Liver (tissue), 10 donors: ENCODE results near the gene SLC36A1. TPM values are rescaled to one million over a fixed set of nuclear protein-coding genes. Genes with fewer than 3 reads are reported as not detected.

Source experiments
- DNase-seq: peaks from one replicate; pipeline ENCODE4 v3.0.0-alpha.2; 2017; ENCODE audit warnings: low spot score
- H3K27ac ChIP-seq, 2 donors: one replicate each; pipeline ENCODE4 v1.7.0; 2013; ENCODE audit warnings: inconsistent platforms in 2 of 2, low read length in 2 of 2, control low read depth in 1 of 2, low read depth in 1 of 2, mild to moderate bottlenecking in 1 of 2
- H3K27me3 ChIP-seq, 4 donors: one replicate each; pipeline versions ENCODE4 v1.6.1 to v1.7.0; 2013; ENCODE audit warnings: low read length in 3 of 4, inconsistent platforms in 1 of 4, mild to moderate bottlenecking in 1 of 4, moderate library complexity in 1 of 4; ENCODE audit not compliant: control insufficient read depth in 4 of 4, insufficient read depth in 4 of 4
- H3K36me3 ChIP-seq, 4 donors: one replicate each; pipeline versions ENCODE4 v1.6.1 to v1.7.0; 2013; ENCODE audit warnings: low read length in 3 of 4, mild to moderate bottlenecking in 3 of 4, low read depth in 1 of 4, moderate library complexity in 1 of 4; ENCODE audit not compliant: control insufficient read depth in 4 of 4, insufficient read depth in 3 of 4
- H3K4me1 ChIP-seq, 4 donors: one replicate each; pipeline versions ENCODE4 v1.6.1 to v1.7.0; 2013; ENCODE audit warnings: low read length in 3 of 4, mild to moderate bottlenecking in 3 of 4, moderate library complexity in 1 of 4; ENCODE audit not compliant: control insufficient read depth in 4 of 4, insufficient read depth in 4 of 4
- H3K4me3 ChIP-seq, 3 donors: one replicate each; pipeline versions ENCODE4 v1.6.1 to v1.7.0; 2013; ENCODE audit warnings: low read length in 3 of 3, control low read depth in 1 of 3, low read depth in 1 of 3, mild to moderate bottlenecking in 1 of 3
- H3K9ac ChIP-seq, 2 donors: one replicate each; pipeline ENCODE4 v1.7.0; 2013; ENCODE audit warnings: low read length in 2 of 2, mild to moderate bottlenecking in 2 of 2, moderate library complexity in 2 of 2, control low read depth in 1 of 2, low read depth in 1 of 2
- H3K9me3 ChIP-seq, 4 donors: one replicate each; pipeline versions ENCODE4 v1.6.1 to v1.7.0; 2013; ENCODE audit warnings: low read length in 3 of 4; ENCODE audit not compliant: control insufficient read depth in 4 of 4
- FOXA2 ChIP-seq: IDR thresholded peaks from 2 replicates; pipeline ENCODE4 v1.6.1; 2016; ENCODE audit warnings: antibody characterized with exemption
- GABPA ChIP-seq, 2 donors: IDR thresholded peaks in 1 of 2; conservative IDR thresholded peaks in 1 of 2; 2 replicates each; pipeline ENCODE4 v1.6.1; 2016; ENCODE audit warnings: antibody characterized with exemption in 2 of 2, mild to moderate bottlenecking in 1 of 2, moderate library complexity in 1 of 2
- HNF4A ChIP-seq, 2 donors: conservative IDR thresholded peaks; 2 replicates each; pipeline ENCODE4 v1.6.1; 2016; ENCODE audit warnings: antibody characterized with exemption in 2 of 2, mild to moderate bottlenecking in 2 of 2
- HNF4G ChIP-seq: IDR thresholded peaks from 2 replicates; pipeline ENCODE4 v1.6.1; 2016; ENCODE audit warnings: antibody characterized with exemption
- JUND ChIP-seq, 2 donors: IDR thresholded peaks; 2 replicates each; pipeline ENCODE4 v1.6.1; 2016; ENCODE audit warnings: antibody characterized with exemption in 2 of 2
- NR2F2 ChIP-seq: IDR thresholded peaks from 2 replicates; pipeline ENCODE4 v1.6.1; 2016; ENCODE audit warnings: antibody characterized with exemption
- RAD21 ChIP-seq, 2 donors: IDR thresholded peaks; 2 replicates each; pipeline ENCODE4 v1.6.1; 2016; ENCODE audit warnings: antibody characterized with exemption in 2 of 2, mild to moderate bottlenecking in 2 of 2
- RXRA ChIP-seq, 2 donors: IDR thresholded peaks; 2 replicates each; pipeline ENCODE4 v1.6.1; 2017 to 2018; ENCODE audit warnings: antibody characterized with exemption in 2 of 2, mild to moderate bottlenecking in 1 of 2
- SP1 ChIP-seq: IDR thresholded peaks from 2 replicates; pipeline ENCODE4 v1.6.1; 2018; ENCODE audit warnings: antibody characterized with exemption, mild to moderate bottlenecking
- TAF1 ChIP-seq: conservative IDR thresholded peaks from 2 replicates; pipeline ENCODE4 v1.6.1; 2016; ENCODE audit warnings: antibody characterized with exemption, mild to moderate bottlenecking
- YY1 ChIP-seq: IDR thresholded peaks from 2 replicates; pipeline ENCODE4 v1.6.1; 2016; ENCODE audit warnings: antibody characterized with exemption, mild to moderate bottlenecking
- ZBTB33 ChIP-seq: IDR thresholded peaks from 2 replicates; pipeline ENCODE4 v1.6.1; 2016; ENCODE audit warnings: antibody characterized with exemption
- WGBS: extraction: QIAGEN DNeasy Blood & Tissue Kit; methylation state at CpG from one replicate; pipeline ENCODE4 v1.1.7; 2013; 5-methylcytosine and 5-hydroxymethylcytosine counted together
- polyA plus RNA-seq, 2 donors: library from polyadenylated mRNA; stranded (reverse) in 1 of 2; unstranded in 1 of 2; fragments of 200-250 nt in 1 of 2; fragments of >200 nt in 1 of 2; fragmentation: Nextera tagmentation in 1 of 2; extraction: Ambion mirVana in 1 of 2; gene quantifications; one replicate each; pipeline versions ENCODE4 v1.2.1 to v1.2.3, GENCODE V29; 2013 to 2015
- small RNA-seq: library from RNA; depleted of rRNA; stranded (forward); fragments of <200 nt; gene quantifications from one replicate; pipeline ENCODE3, GENCODE V24; 2014
- total RNA-seq, 2 donors: library from RNA; depleted of rRNA; stranded (reverse); fragments of >200 nt; gene quantifications; one replicate each; pipeline ENCODE4 v1.2.3, GENCODE V29; 2014
- TF ChIP-seq, protein P1 (sequence below): fragments of 150-350 bp; IDR thresholded peaks from 2 replicates; pipeline ENCODE4 v1.5.1; 2017; ENCODE audit warnings: improper control_type of control experiment, low read depth, low read length; ENCODE audit not compliant: missing input control
- TF ChIP-seq, protein P2 (sequence below): IDR thresholded peaks from 2 replicates; pipeline ENCODE4 v1.6.1; 2016; ENCODE audit warnings: antibody characterized with exemption, mild to moderate bottlenecking
- donor health status: healthy.
- donor health status: healthy.
- donor health status: healthy.
- donor health status: healthy.
- donor health status: healthy.

SLC36A1 gene
- total and polyA plus RNA-seq, 4 donors, result 1.6 to 18.8 (median 3.4) TPM

DNA sequence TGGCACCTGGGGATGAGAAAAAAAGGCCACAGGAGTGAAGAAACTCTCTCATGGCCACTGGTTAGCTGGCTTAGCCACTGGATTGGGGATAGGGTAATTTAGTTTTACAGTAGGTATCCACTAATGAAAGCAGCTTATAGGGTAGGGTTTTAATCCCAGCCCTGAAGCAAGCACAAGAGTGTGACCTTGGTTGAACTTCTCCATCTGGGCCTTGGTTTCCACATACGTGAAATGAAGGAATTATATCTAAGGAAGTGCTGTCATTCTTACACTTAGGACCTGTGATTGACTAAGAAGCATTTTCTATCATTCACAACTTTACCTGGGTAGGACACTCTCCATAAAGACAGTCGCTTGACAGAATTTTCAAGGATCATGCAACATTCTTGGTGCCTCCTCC, 94.2 kb downstream of the SLC36A1 start:
- WGBS, result 86% methylated on average over 2 of the region's 2 CpGs
- Histone ChIP-seq H3K27me3 (no peaks in the 10 kb centered on the region), H3K27ac (no peak overlapping the region), H3K4me3 (no peak overlapping the region), H3K36me3 (no peaks in the 10 kb centered on the region), H3K9ac (no peak overlapping the region), H3K4me1 (no peaks in the 10 kb centered on the region), H3K9me3 (no peaks in the 10 kb centered on the region)
- no peak for DNase-seq
- TF ChIP-seq HNF4G, result no peak
- TF ChIP-seq ZBTB33, result no peak
- no peak for TF ChIP-seq HNF4A (conservative IDR thresholded peaks at IDR 0.05)
- TF ChIP-seq, protein P1, sequence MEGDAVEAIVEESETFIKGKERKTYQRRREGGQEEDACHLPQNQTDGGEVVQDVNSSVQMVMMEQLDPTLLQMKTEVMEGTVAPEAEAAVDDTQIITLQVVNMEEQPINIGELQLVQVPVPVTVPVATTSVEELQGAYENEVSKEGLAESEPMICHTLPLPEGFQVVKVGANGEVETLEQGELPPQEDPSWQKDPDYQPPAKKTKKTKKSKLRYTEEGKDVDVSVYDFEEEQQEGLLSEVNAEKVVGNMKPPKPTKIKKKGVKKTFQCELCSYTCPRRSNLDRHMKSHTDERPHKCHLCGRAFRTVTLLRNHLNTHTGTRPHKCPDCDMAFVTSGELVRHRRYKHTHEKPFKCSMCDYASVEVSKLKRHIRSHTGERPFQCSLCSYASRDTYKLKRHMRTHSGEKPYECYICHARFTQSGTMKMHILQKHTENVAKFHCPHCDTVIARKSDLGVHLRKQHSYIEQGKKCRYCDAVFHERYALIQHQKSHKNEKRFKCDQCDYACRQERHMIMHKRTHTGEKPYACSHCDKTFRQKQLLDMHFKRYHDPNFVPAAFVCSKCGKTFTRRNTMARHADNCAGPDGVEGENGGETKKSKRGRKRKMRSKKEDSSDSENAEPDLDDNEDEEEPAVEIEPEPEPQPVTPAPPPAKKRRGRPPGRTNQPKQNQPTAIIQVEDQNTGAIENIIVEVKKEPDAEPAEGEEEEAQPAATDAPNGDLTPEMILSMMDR, result no peak
- TF ChIP-seq GABPA (IDR thresholded peaks at IDR 0.05 in 1 of 2, conservative IDR thresholded peaks at IDR 0.05 in 1 of 2), result no peak
- no peak for TF ChIP-seq RAD21 (IDR thresholded peaks at IDR 0.05)
- no peak for TF ChIP-seq SP1
- TF ChIP-seq YY1, result no peak
- no peak for TF ChIP-seq NR2F2
- no peak for TF ChIP-seq JUND (IDR thresholded peaks at IDR 0.05)
- TF ChIP-seq RXRA (IDR thresholded peaks at IDR 0.05), result no peak
- TF ChIP-seq, protein P2, sequence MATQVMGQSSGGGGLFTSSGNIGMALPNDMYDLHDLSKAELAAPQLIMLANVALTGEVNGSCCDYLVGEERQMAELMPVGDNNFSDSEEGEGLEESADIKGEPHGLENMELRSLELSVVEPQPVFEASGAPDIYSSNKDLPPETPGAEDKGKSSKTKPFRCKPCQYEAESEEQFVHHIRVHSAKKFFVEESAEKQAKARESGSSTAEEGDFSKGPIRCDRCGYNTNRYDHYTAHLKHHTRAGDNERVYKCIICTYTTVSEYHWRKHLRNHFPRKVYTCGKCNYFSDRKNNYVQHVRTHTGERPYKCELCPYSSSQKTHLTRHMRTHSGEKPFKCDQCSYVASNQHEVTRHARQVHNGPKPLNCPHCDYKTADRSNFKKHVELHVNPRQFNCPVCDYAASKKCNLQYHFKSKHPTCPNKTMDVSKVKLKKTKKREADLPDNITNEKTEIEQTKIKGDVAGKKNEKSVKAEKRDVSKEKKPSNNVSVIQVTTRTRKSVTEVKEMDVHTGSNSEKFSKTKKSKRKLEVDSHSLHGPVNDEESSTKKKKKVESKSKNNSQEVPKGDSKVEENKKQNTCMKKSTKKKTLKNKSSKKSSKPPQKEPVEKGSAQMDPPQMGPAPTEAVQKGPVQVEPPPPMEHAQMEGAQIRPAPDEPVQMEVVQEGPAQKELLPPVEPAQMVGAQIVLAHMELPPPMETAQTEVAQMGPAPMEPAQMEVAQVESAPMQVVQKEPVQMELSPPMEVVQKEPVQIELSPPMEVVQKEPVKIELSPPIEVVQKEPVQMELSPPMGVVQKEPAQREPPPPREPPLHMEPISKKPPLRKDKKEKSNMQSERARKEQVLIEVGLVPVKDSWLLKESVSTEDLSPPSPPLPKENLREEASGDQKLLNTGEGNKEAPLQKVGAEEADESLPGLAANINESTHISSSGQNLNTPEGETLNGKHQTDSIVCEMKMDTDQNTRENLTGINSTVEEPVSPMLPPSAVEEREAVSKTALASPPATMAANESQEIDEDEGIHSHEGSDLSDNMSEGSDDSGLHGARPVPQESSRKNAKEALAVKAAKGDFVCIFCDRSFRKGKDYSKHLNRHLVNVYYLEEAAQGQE, result no peak
- no peak for TF ChIP-seq TAF1
- no peak for TF ChIP-seq FOXA2

Small RNA genes lying within 50 kb of the gene (small RNA-seq; reads per million reads assigned to genes)
- gene MIR6499, result not detected
- not detected for gene RNA5SP197

Other genes starting within 250 kb of the SLC36A1 start
- 10 to 100 TPM; 11.9 to 21.8 TPM for gene CCDC69, start 223.5 kb upstream of the SLC36A1 start, total RNA-seq
- 10 to 100 TPM; 14.2 to 28.6 TPM for gene CCDC69, start 223.5 kb upstream of the SLC36A1 start, polyA plus RNA-seq
- 10 to 100 TPM; 11.2 to 14.5 TPM for gene GM2A, start 194.4 kb upstream of the SLC36A1 start, total RNA-seq
- gene GM2A, start 194.4 kb upstream of the SLC36A1 start, polyA plus RNA-seq, result 1 to 10 TPM; 4.1 to 9.9 TPM
- gene SLC36A3, start 143.8 kb upstream of the SLC36A1 start, total RNA-seq, result not detected
- gene SLC36A3, start 143.8 kb upstream of the SLC36A1 start, polyA plus RNA-seq, result not detected
- not detected for gene SLC36A2, start 100.0 kb upstream of the SLC36A1 start, total RNA-seq
- not detected for gene SLC36A2, start 100.0 kb upstream of the SLC36A1 start, polyA plus RNA-seq
- under 1 TPM in 1 of 2 donors, not detected in 1; under 0.01 TPM for gene FAT2, start 143.7 kb downstream of the SLC36A1 start, total RNA-seq
- gene FAT2, start 143.7 kb downstream of the SLC36A1 start, polyA plus RNA-seq, result under 1 TPM in 1 of 2 donors, not detected in 1; 0.07 TPM
- gene SPARC, start 239.3 kb downstream of the SLC36A1 start, total RNA-seq, result 100 to 1,000 TPM in 1 of 2 donors, 10 to 100 TPM in 1; 96.6 to 116 TPM
- gene SPARC, start 239.3 kb downstream of the SLC36A1 start, polyA plus RNA-seq, result 100 to 1,000 TPM; 104 to 269 TPM